ENCODE data around the gene CDH6. TPM values are rescaled to one million over a fixed set of nuclear protein-coding genes. Genes with fewer than 3 reads are reported as not detected.

The CDH6 gene
- total and polyA plus RNA-seq, 2 experiments from 2014 or later, result 0.60 to 1.1 TPM

DNA sequence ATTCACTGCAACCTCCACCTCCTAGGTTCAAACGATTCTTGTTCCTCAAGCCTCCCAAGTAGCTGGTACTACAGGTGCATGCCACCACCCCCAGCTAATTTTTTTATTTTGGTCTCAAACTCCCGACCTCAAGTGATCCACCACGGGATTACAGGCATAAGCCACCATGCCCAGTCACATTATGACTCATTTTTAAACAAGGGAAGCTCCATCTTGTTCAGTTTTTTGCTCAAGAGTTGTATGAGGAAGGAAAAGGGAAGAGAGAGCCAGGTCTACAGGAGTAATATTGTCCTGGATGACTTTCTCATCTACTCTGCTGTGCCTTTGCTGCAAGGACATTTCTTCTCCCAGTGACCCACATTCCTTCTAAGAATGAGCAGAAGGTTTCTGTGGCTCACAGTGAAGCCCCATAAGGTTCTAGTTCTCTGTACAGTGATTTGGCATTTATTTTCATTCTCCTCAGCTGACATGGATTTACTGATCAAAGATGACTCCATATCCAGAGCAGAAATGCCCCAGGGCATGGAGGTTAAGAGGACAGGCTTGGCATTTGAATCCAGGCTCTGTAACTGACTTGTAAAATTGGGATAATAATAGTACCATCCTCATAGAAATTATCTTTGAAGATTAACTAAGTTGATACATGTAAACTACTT, 153.5 kb downstream of the CDH6 start:
- Histone ChIP-seq H3F3A (replicated peaks; ENCODE audit: low read depth) (no peaks in the 10 kb centered on the region), H2AFZ (no peak overlapping the region), H3K27me3 (ENCODE audit: insufficient read depth) (no peaks in the 10 kb centered on the region), H3K4me2 (no peak overlapping the region), H3K4me3 (no peak overlapping the region), H4K20me1 (replicated peaks; ENCODE audit: insufficient read depth) (no peaks in the 10 kb centered on the region), H3K9me2 (ENCODE audit: insufficient read depth) (peaks cover 11% of the 10 kb centered on the region; the same call in 1 of the 2 replicates), H3K4me1 (ENCODE audit: insufficient read depth) (no peaks in the 10 kb centered on the region), H3K27ac (ENCODE audit: low read depth) (no peak overlapping the region), H3K36me3 (ENCODE audit: insufficient read depth) (no peaks in the 10 kb centered on the region), H3K79me2 (replicated peaks; ENCODE audit: insufficient read depth) (no peaks in the 10 kb centered on the region)
- TF ChIP-seq EZH2 (IDR thresholded peaks at IDR 0.05; ENCODE audit: low read depth, unreplicated experiment) (no peak), STAT1 (IDR thresholded peaks at IDR 0.05; ENCODE audit: unreplicated experiment) (no peak), EZH2phosphoT487 (IDR thresholded peaks at IDR 0.05; ENCODE audit: unreplicated experiment) (no peak), ZNF114 (CRISPR knock-in tag; IDR thresholded peaks at IDR 0.05) (no peak), JUNB (IDR thresholded peaks at IDR 0.05; ENCODE audit: unreplicated experiment) (no peak), NANOG (IDR thresholded peaks at IDR 0.05; ENCODE audit: borderline replicate concordance) (no peak), ZNF331 (CRISPR knock-in tag; IDR thresholded peaks at IDR 0.05; ENCODE audit: low read depth) (no peak), POLR2AphosphoS5 (IDR thresholded peaks at IDR 0.05; ENCODE audit: low read depth) (no peak), CREB1 (CRISPR knock-in tag; IDR thresholded peaks at IDR 0.05; ENCODE audit: low read depth) (no peak)
- TF ChIP-seq, protein P1, sequence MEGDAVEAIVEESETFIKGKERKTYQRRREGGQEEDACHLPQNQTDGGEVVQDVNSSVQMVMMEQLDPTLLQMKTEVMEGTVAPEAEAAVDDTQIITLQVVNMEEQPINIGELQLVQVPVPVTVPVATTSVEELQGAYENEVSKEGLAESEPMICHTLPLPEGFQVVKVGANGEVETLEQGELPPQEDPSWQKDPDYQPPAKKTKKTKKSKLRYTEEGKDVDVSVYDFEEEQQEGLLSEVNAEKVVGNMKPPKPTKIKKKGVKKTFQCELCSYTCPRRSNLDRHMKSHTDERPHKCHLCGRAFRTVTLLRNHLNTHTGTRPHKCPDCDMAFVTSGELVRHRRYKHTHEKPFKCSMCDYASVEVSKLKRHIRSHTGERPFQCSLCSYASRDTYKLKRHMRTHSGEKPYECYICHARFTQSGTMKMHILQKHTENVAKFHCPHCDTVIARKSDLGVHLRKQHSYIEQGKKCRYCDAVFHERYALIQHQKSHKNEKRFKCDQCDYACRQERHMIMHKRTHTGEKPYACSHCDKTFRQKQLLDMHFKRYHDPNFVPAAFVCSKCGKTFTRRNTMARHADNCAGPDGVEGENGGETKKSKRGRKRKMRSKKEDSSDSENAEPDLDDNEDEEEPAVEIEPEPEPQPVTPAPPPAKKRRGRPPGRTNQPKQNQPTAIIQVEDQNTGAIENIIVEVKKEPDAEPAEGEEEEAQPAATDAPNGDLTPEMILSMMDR (conservative IDR thresholded peaks at IDR 0.05; ENCODE audit: low read depth in 2 of 2), result no peak
- TF ChIP-seq, protein P2, sequence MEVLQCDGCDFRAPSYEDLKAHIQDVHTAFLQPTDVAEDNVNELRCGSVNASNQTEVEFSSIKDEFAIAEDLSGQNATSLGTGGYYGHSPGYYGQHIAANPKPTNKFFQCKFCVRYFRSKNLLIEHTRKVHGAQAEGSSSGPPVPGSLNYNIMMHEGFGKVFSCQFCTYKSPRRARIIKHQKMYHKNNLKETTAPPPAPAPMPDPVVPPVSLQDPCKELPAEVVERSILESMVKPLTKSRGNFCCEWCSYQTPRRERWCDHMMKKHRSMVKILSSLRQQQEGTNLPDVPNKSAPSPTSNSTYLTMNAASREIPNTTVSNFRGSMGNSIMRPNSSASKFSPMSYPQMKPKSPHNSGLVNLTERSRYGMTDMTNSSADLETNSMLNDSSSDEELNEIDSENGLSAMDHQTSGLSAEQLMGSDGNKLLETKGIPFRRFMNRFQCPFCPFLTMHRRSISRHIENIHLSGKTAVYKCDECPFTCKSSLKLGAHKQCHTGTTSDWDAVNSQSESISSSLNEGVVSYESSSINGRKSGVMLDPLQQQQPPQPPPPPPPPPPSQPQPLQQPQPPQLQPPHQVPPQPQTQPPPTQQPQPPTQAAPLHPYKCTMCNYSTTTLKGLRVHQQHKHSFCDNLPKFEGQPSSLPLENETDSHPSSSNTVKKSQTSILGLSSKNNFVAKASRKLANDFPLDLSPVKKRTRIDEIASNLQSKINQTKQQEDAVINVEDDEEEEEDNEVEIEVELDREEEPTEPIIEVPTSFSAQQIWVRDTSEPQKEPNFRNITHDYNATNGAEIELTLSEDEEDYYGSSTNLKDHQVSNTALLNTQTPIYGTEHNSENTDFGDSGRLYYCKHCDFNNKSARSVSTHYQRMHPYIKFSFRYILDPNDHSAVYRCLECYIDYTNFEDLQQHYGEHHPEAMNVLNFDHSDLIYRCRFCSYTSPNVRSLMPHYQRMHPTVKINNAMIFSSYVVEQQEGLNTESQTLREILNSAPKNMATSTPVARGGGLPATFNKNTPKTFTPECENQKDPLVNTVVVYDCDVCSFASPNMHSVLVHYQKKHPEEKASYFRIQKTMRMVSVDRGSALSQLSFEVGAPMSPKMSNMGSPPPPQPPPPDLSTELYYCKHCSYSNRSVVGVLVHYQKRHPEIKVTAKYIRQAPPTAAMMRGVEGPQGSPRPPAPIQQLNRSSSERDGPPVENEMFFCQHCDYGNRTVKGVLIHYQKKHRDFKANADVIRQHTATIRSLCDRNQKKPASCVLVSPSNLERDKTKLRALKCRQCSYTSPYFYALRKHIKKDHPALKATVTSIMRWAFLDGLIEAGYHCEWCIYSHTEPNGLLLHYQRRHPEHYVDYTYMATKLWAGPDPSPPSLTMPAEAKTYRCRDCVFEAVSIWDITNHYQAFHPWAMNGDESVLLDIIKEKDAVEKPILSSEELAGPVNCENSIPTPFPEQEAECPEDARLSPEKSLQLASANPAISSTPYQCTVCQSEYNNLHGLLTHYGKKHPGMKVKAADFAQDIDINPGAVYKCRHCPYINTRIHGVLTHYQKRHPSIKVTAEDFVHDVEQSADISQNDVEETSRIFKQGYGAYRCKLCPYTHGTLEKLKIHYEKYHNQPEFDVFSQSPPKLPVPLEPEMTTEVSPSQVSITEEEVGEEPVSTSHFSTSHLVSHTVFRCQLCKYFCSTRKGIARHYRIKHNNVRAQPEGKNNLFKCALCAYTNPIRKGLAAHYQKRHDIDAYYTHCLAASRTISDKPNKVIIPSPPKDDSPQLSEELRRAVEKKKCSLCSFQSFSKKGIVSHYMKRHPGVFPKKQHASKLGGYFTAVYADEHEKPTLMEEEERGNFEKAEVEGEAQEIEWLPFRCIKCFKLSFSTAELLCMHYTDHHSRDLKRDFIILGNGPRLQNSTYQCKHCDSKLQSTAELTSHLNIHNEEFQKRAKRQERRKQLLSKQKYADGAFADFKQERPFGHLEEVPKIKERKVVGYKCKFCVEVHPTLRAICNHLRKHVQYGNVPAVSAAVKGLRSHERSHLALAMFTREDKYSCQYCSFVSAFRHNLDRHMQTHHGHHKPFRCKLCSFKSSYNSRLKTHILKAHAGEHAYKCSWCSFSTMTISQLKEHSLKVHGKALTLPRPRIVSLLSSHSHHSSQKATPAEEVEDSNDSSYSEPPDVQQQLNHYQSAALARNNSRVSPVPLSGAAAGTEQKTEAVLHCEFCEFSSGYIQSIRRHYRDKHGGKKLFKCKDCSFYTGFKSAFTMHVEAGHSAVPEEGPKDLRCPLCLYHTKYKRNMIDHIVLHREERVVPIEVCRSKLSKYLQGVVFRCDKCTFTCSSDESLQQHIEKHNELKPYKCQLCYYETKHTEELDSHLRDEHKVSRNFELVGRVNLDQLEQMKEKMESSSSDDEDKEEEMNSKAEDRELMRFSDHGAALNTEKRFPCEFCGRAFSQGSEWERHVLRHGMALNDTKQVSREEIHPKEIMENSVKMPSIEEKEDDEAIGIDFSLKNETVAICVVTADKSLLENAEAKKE (CRISPR knock-in tag; IDR thresholded peaks at IDR 0.05), result no peak
- TF ChIP-seq, protein P3, sequence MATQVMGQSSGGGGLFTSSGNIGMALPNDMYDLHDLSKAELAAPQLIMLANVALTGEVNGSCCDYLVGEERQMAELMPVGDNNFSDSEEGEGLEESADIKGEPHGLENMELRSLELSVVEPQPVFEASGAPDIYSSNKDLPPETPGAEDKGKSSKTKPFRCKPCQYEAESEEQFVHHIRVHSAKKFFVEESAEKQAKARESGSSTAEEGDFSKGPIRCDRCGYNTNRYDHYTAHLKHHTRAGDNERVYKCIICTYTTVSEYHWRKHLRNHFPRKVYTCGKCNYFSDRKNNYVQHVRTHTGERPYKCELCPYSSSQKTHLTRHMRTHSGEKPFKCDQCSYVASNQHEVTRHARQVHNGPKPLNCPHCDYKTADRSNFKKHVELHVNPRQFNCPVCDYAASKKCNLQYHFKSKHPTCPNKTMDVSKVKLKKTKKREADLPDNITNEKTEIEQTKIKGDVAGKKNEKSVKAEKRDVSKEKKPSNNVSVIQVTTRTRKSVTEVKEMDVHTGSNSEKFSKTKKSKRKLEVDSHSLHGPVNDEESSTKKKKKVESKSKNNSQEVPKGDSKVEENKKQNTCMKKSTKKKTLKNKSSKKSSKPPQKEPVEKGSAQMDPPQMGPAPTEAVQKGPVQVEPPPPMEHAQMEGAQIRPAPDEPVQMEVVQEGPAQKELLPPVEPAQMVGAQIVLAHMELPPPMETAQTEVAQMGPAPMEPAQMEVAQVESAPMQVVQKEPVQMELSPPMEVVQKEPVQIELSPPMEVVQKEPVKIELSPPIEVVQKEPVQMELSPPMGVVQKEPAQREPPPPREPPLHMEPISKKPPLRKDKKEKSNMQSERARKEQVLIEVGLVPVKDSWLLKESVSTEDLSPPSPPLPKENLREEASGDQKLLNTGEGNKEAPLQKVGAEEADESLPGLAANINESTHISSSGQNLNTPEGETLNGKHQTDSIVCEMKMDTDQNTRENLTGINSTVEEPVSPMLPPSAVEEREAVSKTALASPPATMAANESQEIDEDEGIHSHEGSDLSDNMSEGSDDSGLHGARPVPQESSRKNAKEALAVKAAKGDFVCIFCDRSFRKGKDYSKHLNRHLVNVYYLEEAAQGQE (IDR thresholded peaks at IDR 0.05; ENCODE audit: unreplicated experiment), result no peak
- TF ChIP-seq, protein P4, sequence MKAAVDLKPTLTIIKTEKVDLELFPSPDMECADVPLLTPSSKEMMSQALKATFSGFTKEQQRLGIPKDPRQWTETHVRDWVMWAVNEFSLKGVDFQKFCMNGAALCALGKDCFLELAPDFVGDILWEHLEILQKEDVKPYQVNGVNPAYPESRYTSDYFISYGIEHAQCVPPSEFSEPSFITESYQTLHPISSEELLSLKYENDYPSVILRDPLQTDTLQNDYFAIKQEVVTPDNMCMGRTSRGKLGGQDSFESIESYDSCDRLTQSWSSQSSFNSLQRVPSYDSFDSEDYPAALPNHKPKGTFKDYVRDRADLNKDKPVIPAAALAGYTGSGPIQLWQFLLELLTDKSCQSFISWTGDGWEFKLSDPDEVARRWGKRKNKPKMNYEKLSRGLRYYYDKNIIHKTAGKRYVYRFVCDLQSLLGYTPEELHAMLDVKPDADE (IDR thresholded peaks at IDR 0.05), result no peak
- Mint-ChIP-seq H3K27ac (no peak overlapping the region), H3K4me3 (no peak overlapping the region), H3K27me3 (ENCODE audit: insufficient read depth, low read depth, poor library complexity) (no peaks in the 10 kb centered on the region), H3K4me1 (no peaks in the 10 kb centered on the region), H3K36me3 (ENCODE audit: low read depth) (no peaks in the 10 kb centered on the region), H3K9me3 (peaks cover 4% of the 10 kb centered on the region)
- ATAC-seq (no peak), DNase-seq (ENCODE audit: low spot score) (no peak)
